GM21529 (cell line): ENCODE data around the gene GID8.

Experiments
- ATAC-seq: cut with Tn5 transposase; IDR thresholded peaks from one replicate; pipeline ENCODE4 v1.9.1; 2021; ENCODE audit not compliant: unreplicated experiment

Gene GID8

DNA sequence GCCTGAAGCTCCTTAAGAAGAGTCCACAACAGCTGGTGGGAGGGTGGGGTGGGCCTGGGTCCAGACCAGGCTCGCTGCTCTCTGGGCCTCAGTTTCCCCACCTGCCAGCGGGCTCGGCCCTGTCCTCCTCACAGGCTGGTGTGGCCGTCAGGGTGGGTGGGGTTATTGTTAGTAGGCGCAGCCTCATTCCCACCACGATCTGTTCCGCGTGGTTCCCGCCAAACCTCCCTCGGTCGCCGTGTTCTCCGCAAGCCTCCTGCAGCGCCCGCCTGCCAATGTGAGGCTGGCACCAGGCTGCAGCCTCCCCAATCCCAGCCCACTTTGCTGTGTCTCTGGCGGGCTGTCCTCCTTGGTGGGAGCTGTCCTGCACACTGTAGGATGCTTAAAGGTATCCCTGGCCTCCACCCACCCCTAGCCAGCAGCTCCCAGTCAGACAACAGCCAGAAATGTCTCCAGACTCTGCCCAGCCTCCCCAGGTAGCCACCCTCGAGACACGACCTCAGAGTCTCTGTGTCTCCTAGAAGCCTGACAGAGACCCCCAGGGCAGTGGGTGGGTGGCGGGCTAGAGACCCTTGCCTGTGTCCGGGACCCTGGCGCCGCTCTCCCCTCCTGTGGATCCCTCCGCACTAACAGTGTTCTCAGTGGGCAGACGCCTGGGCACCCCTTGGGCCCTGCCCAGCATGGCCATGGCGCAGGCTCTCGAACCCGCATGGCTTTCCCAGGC, 29.8 kb downstream of the GID8 start:
- ATAC-seq: no peak

GRCh38 chr20:62968378-62969178, 30.6 kb downstream of the GID8 start:
- ATAC-seq: no peak

GRCh38 chr20:62969179-62969760, 31.3 kb downstream of the GID8 start:
- ATAC-seq: no peak

DNA sequence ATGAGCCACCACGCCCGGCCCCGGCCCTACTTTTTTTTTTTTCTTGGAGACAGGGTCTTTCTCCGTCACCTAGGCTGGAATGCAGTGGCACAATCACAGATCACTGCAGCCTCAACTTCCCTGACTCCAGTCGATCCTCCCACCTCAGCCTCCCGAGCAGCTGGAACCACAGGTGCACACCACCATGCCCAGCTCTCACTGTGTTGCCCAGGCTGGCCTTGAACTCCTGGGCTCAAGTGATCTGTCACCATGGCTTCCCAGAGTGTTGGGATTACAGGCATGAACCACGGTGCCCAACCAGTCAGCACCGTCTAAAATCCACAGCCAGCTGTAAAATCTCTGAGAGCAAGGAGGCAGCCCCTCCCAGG, 32.0 kb downstream of the GID8 start:
- no peak for ATAC-seq

DNA sequence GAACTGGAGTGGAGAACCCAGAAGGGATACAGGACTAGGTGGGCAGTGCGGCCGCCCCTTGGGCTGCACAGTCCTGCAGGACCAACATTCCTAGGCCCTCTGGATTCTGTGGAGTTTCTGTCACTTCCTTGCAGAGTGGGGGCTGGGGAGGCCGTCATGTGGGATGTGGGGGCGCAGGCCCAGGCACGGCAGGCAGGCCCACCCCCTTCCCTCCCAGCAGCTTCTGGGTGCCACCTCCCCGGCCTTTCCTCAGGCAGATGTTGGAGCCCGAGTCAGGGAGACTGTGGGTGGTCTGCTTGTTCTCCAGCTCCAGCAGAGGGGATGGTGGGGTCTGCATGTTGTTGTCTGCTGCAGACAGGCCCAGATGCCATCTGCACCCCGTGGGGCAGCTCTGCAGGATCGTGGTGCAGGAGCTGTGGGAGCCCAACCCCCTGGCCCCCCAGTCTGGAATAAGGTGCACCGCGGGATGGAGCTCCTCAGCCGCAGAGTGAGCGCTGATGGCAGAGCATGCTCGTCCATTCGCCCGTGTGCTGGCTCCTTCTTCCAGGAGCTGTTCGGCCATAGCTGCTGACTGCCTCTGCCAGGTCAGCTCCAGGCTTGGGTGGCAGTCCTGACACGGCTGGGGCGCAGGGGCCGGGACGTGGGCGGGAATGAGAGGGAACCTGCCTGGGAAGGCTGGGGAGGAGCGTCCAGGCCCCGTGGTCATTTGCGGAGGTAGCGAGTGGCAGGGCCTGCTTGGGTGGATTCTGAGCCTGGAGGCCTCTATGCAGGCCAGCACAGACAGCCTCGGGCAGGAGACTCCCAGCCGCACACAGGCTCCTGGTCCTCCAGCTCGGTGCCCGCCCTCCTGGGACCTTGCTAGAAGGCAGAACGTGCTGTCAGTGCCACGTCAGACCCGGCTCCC, 32.6 kb downstream of the GID8 start:
- no peak for ATAC-seq

DNA sequence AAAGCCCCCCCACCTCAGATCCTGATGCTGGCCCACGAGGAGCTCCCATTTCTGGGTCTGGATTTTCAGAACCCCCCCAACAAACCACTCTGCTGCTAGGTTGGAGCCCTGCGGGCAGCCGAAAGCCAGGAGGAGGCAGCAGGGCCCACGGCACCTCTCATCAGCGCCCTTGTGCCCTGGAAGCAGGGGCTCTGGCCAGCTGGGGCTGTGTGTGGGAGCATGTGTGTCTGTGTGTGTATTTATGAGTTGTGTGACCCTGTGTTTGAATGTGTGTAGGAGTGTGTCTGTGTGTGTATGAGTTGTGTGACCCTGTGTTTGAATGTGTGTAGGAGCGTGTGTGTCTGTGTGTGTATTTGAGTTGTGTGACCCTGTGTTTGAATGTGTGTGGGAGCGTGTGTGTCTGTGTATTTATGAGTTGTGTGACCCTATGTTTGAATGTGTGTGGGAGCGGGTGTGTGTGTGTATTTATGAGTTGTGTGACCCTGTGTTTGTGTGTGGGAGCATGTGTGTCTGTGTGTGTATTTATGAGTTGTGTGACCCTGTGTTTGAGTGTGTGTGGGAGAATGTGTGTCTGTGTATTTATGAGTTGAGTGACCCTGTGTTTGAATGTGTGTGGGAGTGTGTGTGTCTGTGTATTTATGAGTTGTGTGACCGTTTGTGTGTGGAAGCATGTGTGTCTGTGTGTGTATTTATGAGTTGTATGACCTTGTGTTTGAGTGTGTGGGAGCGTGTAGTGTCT, 33.4 kb downstream of the GID8 start:
- no peak for ATAC-seq

DNA sequence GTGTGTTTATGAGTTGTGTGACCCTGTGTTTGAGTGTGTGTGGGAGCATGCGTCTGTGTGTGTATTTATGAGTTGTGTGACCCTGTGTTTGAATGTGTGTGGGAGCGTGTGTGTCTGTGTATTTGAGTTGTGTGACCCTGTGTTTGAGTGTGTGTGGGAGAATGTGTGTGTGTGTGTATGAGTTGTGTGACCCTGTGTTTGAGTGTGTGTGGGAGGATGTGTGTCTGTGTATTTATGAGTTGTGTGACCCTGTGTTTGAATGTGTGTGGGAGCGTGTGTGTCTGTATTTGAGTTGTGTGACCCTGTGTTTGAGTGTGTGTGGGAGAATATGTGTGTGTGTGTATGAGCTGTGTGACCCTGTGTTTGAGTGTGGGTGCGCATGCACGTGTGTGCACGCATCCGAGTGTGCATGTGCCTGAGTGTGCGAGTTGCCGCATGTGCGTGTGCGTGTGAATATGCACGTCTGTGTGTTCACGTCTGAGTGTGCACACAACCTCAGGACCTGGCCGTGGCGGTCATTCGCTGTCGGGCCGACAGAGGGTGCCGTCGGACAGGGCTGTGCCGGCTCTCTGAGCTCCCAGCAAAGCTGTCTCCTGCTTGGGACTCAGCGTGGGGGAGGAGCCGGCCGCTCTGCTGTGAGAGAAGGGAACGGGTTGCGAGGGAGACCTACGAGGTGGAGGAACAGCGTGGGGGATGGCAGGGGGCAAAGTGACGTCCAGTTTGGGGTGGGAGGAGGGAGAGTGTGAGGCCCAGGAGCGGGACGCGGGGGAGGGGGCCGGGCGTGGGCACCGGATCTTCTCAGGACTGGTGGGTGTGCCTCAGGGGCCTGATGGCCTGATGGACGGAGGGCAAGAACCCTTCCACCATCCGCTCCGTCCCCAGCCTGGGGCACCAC, 34.2 kb downstream of the GID8 start:
- ATAC-seq: peak; percentile 81

DNA sequence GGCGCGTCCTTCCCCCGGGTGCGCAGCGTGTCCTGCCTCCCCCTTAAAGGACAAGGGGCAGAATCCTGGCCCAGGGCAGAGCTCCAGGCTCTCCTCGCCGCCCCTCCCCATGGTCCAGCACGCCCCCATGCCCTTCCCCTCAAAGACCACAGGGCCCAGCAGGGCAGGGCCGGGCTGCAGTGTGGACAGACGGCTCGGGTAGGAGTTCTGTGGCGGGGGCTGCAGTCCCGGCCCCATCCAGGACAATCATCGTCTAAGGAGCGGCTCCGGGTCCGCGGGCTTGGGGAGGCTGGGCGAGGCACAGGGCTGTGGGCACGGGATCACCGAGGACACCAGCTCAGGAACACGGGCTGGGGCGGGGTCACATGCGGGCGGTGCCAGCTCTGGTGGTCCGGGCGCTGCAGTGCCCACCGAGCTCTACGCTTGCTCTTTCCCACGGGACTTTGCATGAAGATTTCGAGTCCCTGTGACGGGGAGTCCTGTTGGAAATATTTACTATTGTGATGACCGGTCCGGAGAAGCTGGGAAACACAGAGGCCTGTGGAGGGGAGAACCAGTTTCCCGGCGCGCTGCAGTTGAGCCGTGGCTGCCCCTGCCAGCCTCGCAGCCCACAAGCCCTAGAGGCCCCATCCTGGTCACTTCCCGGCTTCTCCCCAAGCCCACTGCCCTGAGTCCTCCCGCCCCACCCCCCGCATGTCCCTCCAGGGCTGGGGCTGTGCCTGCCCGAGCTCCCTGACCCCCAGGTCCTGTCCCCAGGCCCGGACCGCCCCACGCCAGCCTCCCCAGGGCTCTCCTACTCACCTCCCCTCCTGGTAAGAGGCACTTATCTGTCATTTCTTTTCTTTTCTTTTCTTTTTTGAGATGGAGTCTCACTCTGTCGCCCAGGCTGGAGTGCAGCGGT, 35.1 kb downstream of the GID8 start:
- no peak for ATAC-seq

DNA sequence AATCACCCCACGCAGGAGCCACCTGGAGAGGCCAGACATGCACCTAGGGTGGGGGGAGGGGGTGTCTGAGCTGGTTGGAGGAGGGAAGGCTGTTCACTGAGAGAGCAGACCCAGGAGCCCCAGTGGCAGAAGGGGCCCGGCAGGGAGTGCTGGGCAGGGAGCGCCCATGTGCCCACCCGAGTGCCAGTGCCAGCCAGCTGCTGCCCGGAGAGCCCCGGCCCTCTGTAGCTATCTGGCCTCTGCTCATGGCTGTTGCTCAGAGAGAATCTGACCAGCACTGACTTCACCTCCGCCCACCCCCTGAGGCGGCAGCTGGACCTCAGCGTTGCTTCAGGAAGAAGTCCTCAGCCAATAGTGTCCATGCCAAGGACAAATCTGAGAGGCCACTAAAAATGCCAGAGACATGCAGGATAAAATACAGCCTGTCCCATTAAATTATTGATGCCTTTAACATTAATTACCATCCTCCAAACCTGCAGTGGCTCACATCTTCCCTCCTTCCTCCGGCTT, 37.4 kb downstream of the GID8 start:
- no peak for ATAC-seq

GRCh38 chr20:62975812-62976508, 38.0 kb downstream of the GID8 start:
- no peak for ATAC-seq

DNA sequence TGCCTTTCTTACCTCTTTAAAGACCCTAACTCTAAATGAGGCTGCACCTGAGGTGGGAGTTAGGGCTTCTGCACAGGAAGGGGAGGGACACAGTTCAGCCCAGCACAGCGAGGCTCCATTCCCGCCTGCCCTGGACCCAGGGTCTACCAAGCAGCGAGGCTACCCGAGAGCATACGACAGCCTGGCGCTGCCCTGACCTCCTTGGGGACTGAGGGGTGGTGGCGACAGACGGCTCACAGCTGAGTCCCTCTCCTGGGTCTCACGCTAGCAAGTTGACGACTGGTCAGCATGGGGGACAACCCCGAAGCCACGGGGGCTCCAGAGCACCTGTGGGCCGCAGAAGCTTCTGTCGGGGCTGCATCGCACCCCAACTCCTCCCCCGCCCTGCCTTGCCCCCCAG, 38.9 kb downstream of the GID8 start:
- ATAC-seq: no peak

- ATAC-seq: peak; percentile 69
Measured at GRCh38 chr20:62977613-62978560, 39.9 kb downstream of the GID8 start.

DNA sequence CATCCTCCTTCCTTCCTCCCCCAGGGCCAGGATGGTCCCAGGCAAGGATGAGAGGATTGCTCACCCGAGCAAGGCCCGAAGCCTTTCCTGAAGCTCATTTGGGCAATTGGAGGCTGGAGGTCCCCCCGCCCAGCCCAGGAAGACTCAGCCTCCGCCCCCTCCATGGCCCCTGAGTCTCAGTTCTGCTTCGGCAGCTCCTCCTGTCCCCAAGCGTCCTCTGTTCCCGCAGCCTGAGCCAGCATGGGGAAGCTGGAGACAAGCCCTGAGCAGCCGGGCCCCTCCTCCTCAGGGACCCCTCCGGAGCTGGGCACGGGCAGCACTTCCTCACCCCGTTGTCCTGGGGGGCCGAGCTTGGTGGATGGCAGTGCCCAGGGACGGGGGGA, 40.6 kb downstream of the GID8 start:
- ATAC-seq: no peak

GRCh38 chr20:62979310-62979709, 41.4 kb downstream of the GID8 start:
- no peak for ATAC-seq

DNA sequence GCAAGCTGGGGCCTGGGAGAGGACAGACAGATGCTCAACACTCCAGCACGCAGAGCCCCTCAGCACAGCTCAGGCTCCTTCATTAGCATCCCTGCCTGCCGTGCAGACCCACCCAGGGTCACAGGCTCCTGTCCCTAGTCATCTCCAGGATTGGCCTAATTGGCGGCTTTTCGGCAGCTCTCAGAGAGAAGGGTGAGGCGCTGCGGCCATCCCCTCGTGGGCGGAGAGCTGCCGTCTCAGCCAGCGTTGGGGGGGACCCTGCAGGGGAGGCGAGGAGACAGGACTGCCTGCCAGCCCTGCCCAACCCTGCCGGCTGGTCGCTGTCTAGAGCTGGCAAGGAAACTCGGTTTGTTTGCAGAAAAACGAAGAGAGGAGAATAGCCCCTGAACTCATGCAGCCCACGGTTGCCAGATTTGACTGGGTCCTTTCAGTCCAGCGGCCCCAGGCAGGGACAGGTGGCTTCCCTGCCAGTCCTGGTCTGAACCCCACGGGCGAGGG, 42.0 kb downstream of the GID8 start:
- no peak for ATAC-seq

DNA sequence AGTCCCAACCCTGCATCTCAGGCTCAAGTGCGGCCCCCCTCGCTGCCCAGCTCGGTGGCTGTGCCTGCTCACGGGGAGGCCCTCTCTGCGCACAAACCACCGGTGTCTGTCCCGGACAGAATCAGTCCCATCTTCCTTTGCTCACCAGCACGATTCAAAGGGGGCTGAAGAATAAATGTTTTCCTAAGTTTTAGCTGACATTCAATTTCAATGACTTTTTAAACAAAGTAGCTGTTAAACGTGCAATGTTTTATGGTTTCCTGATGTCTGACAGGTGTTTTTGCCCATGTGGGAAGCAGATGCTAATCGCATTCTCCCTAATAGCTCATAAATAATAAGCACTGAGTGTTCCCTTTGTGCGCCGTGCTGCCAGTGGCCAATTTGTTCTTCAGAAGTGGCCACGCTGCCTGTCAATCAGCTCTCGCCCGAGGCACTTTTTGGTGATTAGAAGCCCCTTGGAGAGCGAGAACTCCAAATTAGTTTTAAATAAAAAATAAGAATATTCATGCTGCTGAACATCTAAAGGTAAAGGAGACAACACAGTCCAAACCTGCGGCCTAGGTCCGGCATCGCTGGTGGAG, 42.5 kb downstream of the GID8 start:
- no peak for ATAC-seq
